SK-N-SH (cell line): ENCODE measurements around the gene SLC9A8. TPM values are rescaled to one million over a fixed set of nuclear protein-coding genes. Genes with fewer than 3 reads are reported as not detected.

Source experiments
- CTCF ChIA-PET: fragments of 300-600, 350-600 bp; formaldehyde crosslinking; extraction: SDS; loops from one replicate; lab custom pipeline; 2021; lab: Yijun Ruan, JAX
- POLR2A ChIA-PET: fragments of 350-600 bp; sonication (Branson Sonifier 250); formaldehyde crosslinking; extraction: SDS; loops from one replicate; lab custom pipeline; 2020; ENCODE audit warnings: antibody characterized with exemption, inconsistent platforms; lab: Yijun Ruan, JAX
- DNase-seq: peaks from one replicate; pipeline ENCODE4 v3.0.0; 2012
- H2AFZ ChIP-seq: fragments of 200-600 bp; sonication (generic); 2 replicates; pipeline ENCODE4 v1.8.1; 2016; ENCODE audit warnings: antibody characterized with exemption, mild to moderate bottlenecking, low read depth
- H3F3A ChIP-seq: fragments of 200-600 bp; sonication (generic); replicated peaks from 2 replicates; pipeline ENCODE3; 2016; ENCODE audit warnings: antibody characterized with exemption, mild to moderate bottlenecking; ENCODE audit not compliant: insufficient read depth
- H3K27ac ChIP-seq, 2 experiments: fragments of 200-500 bp in 1 of 2; fragments of 200-600 bp in 1 of 2; sonication (Bioruptor generic) in 1 of 2; sonication (generic), shearing (Covaris generic) in 1 of 2; 2 replicates each; pipeline versions ENCODE4 v1.5.1 to v1.6.1; 2014 to 2016; ENCODE audit warnings: low read depth in 2 of 2, inconsistent platforms in 1 of 2, low read length in 1 of 2, mild to moderate bottlenecking in 1 of 2, mixed read lengths in 1 of 2
- H3K27me3 ChIP-seq: fragments of 200-600 bp; sonication (generic), shearing (Covaris generic); 2 replicates; pipeline ENCODE4 v1.6.1; 2016; ENCODE audit warnings: mixed run types; ENCODE audit not compliant: insufficient read depth
- H3K36me3 ChIP-seq, 2 experiments: fragments of 200-500 bp in 1 of 2; fragments of 200-600 bp in 1 of 2; sonication (Bioruptor generic) in 1 of 2; sonication (generic) in 1 of 2; replicated peaks in 1 of 2; 2 replicates each; pipeline versions ENCODE3 to v1.5.1; 2014 to 2016; ENCODE audit warnings: low read length in 1 of 2, mild to moderate bottlenecking in 1 of 2; ENCODE audit not compliant: insufficient read depth in 2 of 2, control insufficient read depth in 1 of 2
- H3K4me1 ChIP-seq, 2 experiments: fragments of 200-500 bp in 1 of 2; fragments of 200-600 bp in 1 of 2; sonication (Bioruptor generic) in 1 of 2; sonication (generic), shearing (Covaris generic) in 1 of 2; 2 replicates each; pipeline versions ENCODE4 v1.5.1 to v1.6.1; 2014 to 2016; ENCODE audit warnings: low read depth in 1 of 2, low read length in 1 of 2, mixed run types in 1 of 2; ENCODE audit not compliant: insufficient read depth in 2 of 2, control insufficient read depth in 1 of 2
- H3K4me2 ChIP-seq: fragments of 200-600 bp; sonication (generic), shearing (Covaris generic); 2 replicates; pipeline ENCODE4 v1.6.1; 2017; ENCODE audit warnings: mixed run types
- H3K4me3 ChIP-seq, 2 experiments: fragments of 200-500 bp in 1 of 2; fragments of 200-600 bp in 1 of 2; sonication (Bioruptor generic) in 1 of 2; sonication (generic), shearing (Covaris generic) in 1 of 2; 2 replicates each; pipeline versions ENCODE4 v1.5.1 to v1.8.1; 2014 to 2016; ENCODE audit warnings: low read depth in 2 of 2, inconsistent platforms in 1 of 2, low read length in 1 of 2, mild to moderate bottlenecking in 1 of 2, mixed read lengths in 1 of 2, moderate library complexity in 1 of 2
- H3K79me2 ChIP-seq: fragments of 200-600 bp; sonication (generic); 2 replicates; pipeline ENCODE4 v1.8.1; 2017; ENCODE audit warnings: mild to moderate bottlenecking; ENCODE audit not compliant: insufficient read depth
- H3K9ac ChIP-seq: fragments of 200-600 bp; sonication (generic); 2 replicates; pipeline ENCODE4 v1.6.1; 2017; ENCODE audit warnings: mixed run types
- H3K9me2 ChIP-seq: fragments of 200-600 bp; sonication (generic); 2 replicates; pipeline ENCODE4 v1.6.1; 2017; ENCODE audit warnings: mixed run types
- H3K9me3 ChIP-seq: fragments of 200-600 bp; sonication (generic); 2 replicates; pipeline ENCODE4 v1.6.1; 2017; ENCODE audit warnings: mixed run types, mild to moderate bottlenecking, moderate library complexity
- H4K20me1 ChIP-seq: fragments of 200-600 bp; sonication (generic); 2 replicates; pipeline ENCODE4 v1.6.1; 2017; ENCODE audit warnings: mild to moderate bottlenecking, mixed run types; ENCODE audit not compliant: insufficient read depth
- FOXJ3 ChIP-seq: sonication (generic); formaldehyde crosslinking; IDR thresholded peaks from 2 replicates; pipeline ENCODE4 v1.5.1; 2020; ENCODE audit warnings: mild to moderate bottlenecking, missing genetic modification reagents
- JUND ChIP-seq: IDR thresholded peaks from 2 replicates; pipeline ENCODE4 v1.4.0; 2012
- NRF1 ChIP-seq: IDR thresholded peaks from 2 replicates; pipeline ENCODE4 v1.6.1; 2012; ENCODE audit warnings: low read depth, mild to moderate bottlenecking, low read length
- POLR2AphosphoS5 ChIP-seq: IDR thresholded peaks from 2 replicates; pipeline ENCODE4 v1.6.1; 2012; ENCODE audit warnings: low read depth, low read length
- RCOR1 ChIP-seq: fragments of 150-350 bp; IDR thresholded peaks from 2 replicates; pipeline ENCODE4 v1.6.1; 2017; ENCODE audit warnings: antibody characterized with exemption, low read length
- REST ChIP-seq: IDR thresholded peaks from 2 replicates; pipeline ENCODE4 v1.6.1; 2012; ENCODE audit warnings: mild to moderate bottlenecking, low read depth, low read length, moderate library complexity
- WGBS: methylation state at CpG from one replicate; pipeline ENCODE4 v1.1.6; 2017; ENCODE audit warnings: low lambda C conversion rate; 5-methylcytosine and 5-hydroxymethylcytosine counted together
- polyA plus RNA-seq, 3 experiments: library from polyadenylated mRNA; depleted of rRNA; stranded (reverse); fragments of >200 nt; gene quantifications; 2 replicates each; pipeline ENCODE4 v1.2.3, GENCODE V29; 2012

The SLC9A8 gene
- polyA plus RNA-seq, 1 of the 3 experiments (the other 2 are of a cell fraction) = 3.4 TPM

- no peak overlapping the region for H3K4me3 ChIP-seq
Measured at GRCh38 chr20:49882171-49882970, 69.7 kb downstream of the SLC9A8 start.

GRCh38 chr20:49883246-49883802 lies 70.7 kb downstream of the SLC9A8 start:
- Histone ChIP-seq H3F3A (peaks cover 4% of the 10 kb centered on the region), H3K36me3 (peaks cover 7 to 35% of the 10 kb centered on the region in 2 experiments), H3K9me3 (no peaks in the 10 kb centered on the region), H3K27me3 (no peaks in the 10 kb centered on the region), H2AFZ (no peak overlapping the region), H3K4me3 (no peak overlapping the region), H3K79me2 (no peaks in the 10 kb centered on the region), H3K4me2 (no peak overlapping the region), H4K20me1 (0 out of 2 replicates have a peak, but pooled peaks cover 4% of the 10 kb centered on the region), H3K27ac (no peak overlapping the region), H3K9me2 (no peaks in the 10 kb centered on the region), H3K4me1 (peaks cover 0 to 1% of the 10 kb centered on the region in 2 experiments; a peak in 1 of 4 replicates), H3K9ac (no peak overlapping the region)
- no peak for DNase-seq
- 95% methylated on average over 8 of the region's 10 CpGs for WGBS
- ChIA-PET CTCF (interaction anchor here (0.9 to 1.4 kb wide), 2 partner anchors 275 to 342 kb away, joined by 3 to 6 read pairs; no protein-coding TSS in a partner anchor), POLR2A (no interaction called here)
- TF ChIP-seq RCOR1 = no peak
- no peak for TF ChIP-seq REST
- TF ChIP-seq POLR2AphosphoS5 = no peak
- TF ChIP-seq FOXJ3 (CRISPR knock-in tag) = no peak
- TF ChIP-seq NRF1 = no peak

More at GRCh38 chr20:49882171-49882970, 69.7 kb downstream of the SLC9A8 start:
- CTCF ChIA-PET = no interaction called here
- Histone ChIP-seq H3K79me2 (no peaks in the 10 kb centered on the region), H3F3A (no peaks in the 10 kb centered on the region), H3K36me3 (peaks cover 13 to 31% of the 10 kb centered on the region in 2 experiments), H4K20me1 (no peaks in the 10 kb centered on the region), H3K9me2 (no peaks in the 10 kb centered on the region), H3K4me2 (no peak overlapping the region), H3K9ac (no peak overlapping the region), H3K4me1 (no peaks in the 10 kb centered on the region), H2AFZ (no peak overlapping the region), H3K9me3 (no peaks in the 10 kb centered on the region), H3K27ac (no peak overlapping the region), H3K27me3 (no peaks in the 10 kb centered on the region)
- DNase-seq = no peak
- no peak for TF ChIP-seq JUND
- WGBS = 94% methylated on average over 28 of the region's 29 CpGs
- POLR2A ChIA-PET = no interaction called here
